Melanocyte of skin (primary cell): ENCODE data around the gene MDM1. TPM values are rescaled to one million over a fixed set of nuclear protein-coding genes. Genes with fewer than 3 reads are reported as not detected.

Experiments
- total RNA-seq, 2 donors: library from RNA; depleted of rRNA; stranded (reverse); fragments of >200 nt; gene quantifications; 2 replicates each; pipeline ENCODE4 v1.2.3, GENCODE V29; 2012

The MDM1 gene, protein sequence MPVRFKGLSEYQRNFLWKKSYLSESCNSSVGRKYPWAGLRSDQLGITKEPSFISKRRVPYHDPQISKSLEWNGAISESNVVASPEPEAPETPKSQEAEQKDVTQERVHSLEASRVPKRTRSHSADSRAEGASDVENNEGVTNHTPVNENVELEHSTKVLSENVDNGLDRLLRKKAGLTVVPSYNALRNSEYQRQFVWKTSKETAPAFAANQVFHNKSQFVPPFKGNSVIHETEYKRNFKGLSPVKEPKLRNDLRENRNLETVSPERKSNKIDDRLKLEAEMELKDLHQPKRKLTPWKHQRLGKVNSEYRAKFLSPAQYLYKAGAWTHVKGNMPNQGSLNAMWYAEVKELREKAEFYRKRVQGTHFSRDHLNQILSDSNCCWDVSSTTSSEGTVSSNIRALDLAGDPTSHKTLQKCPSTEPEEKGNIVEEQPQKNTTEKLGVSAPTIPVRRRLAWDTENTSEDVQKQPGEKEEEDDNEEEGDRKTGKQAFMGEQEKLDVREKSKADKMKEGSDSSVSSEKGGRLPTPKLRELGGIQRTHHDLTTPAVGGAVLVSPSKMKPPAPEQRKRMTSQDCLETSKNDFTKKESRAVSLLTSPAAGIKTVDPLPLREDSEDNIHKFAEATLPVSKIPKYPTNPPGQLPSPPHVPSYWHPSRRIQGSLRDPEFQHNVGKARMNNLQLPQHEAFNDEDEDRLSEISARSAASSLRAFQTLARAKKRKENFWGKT
- total RNA-seq: 10 to 100 TPM; 12.7 to 13.1 TPM

DNA sequence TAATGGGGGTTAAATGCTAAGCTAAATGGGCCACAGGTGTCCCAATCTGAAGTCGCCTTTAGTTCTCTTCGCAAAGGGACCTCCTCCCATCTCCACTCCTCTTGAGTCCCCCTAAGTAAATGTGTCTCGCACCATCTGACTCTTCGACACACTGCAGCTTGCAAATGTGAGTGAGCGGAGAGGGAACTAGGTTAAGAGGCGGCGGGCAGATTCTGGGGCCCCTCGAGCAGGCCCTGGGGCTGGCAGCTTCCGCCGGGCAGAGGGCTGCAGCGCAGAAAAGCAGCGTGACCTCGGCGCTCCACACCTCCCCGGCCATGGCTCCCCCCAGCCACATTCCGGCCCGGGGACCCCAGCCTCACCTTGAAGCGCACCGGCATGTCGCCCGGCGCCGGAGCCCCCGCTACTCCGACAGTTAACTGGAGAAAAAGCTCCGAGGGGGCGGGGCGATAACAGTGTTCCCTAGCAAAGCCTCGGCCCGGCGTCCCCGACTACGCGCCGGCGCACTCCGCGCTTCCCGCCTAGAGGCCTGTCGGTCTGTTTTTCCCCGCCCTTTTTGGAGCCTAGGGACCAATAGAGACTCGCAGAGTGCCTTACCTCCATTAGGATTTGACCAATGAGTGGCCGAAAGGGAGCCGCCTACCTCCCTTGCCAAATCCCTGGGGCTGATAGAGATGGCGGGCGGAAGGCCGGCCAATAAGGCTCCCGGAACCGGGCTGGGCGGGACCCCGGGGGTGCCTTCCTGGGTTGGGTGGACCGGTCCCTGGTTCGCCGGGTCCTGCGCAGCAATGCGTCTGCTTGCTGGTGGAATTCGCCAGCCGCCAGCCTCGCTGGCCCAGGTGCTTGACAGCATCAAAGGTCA lies at the start of gene MDM1:
Gene MDM1 (minus strand): TSS at position 494 of the 859 bp plus-strand sequence. CDS start 117 bp downstream, at position 377.

DNA sequence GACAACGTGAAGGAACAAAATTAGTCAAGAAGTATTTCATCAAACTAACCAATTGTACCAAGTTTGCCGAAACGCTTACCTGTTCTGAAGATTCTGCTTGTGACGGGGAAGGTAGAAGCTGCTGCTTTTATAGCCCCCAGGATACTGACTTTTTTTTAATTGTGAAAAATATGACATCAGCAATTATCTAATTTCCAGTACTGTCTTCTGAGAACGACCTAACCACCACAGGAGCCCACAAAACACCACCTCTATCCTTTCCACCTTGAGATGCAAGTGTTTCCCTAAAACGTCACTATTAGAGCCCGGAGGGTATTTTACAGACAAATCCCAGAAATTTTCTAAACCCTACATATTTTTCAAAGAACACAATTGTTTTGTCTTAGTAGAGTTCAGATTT lies 78.7 kb downstream of the MDM1 start, which contains the start of gene IL22:
Gene IL22 (minus strand): TSS at position 101 of the 400 bp plus-strand sequence. CDS start 156 bp downstream, outside the sequence.

Other genes starting within 250 kb of the MDM1 start
- gene IFNG, start 172.6 kb downstream of the MDM1 start, total RNA-seq: not detected
- gene IL26, start 106.6 kb downstream of the MDM1 start, total RNA-seq: not detected
- gene IL22, start 78.8 kb downstream of the MDM1 start, total RNA-seq: not detected